Hepatocyte (in vitro differentiated cells): Measurements from ENCODE around the gene TMC6. TPM values are rescaled to one million over a fixed set of nuclear protein-coding genes. Genes with fewer than 3 reads are reported as not detected.

Experiments used
- DNase-seq: peaks from one replicate; pipeline ENCODE4 v3.0.0-alpha.2; 2016; ENCODE audit warnings: low spot score
- H2AFZ ChIP-seq: fragments of 200-600 bp; sonication (generic); 2 replicates; pipeline ENCODE4 v1.6.0; 2016; ENCODE audit warnings: antibody characterized with exemption, mild to moderate bottlenecking
- H3K27ac ChIP-seq: fragments of 200-600 bp; sonication (generic); 2 replicates; pipeline ENCODE4 v1.5.1; 2016; ENCODE audit warnings: mild to moderate bottlenecking
- H3K27me3 ChIP-seq: fragments of 200-600 bp; sonication (generic); 2 replicates; pipeline ENCODE4 v1.6.1; 2016
- H3K36me3 ChIP-seq: fragments of 200-600 bp; sonication (generic); replicated peaks from 2 replicates; pipeline ENCODE4 v1.5.1; 2016; ENCODE audit warnings: low read depth; ENCODE audit not compliant: insufficient read depth
- H3K4me1 ChIP-seq: fragments of 200-600 bp; sonication (generic); 2 replicates; pipeline ENCODE4 v1.5.1; 2016; ENCODE audit warnings: mild to moderate bottlenecking, moderate library complexity; ENCODE audit not compliant: insufficient read depth
- H3K4me2 ChIP-seq: fragments of 200-600 bp; sonication (generic); 2 replicates; pipeline ENCODE4 v1.6.0; 2016
- H3K4me3 ChIP-seq: fragments of 200-600 bp; sonication (generic); 2 replicates; pipeline ENCODE4 v1.5.1; 2016; ENCODE audit warnings: mild to moderate bottlenecking
- H3K79me2 ChIP-seq: fragments of 200-600 bp; sonication (generic); 2 replicates; pipeline ENCODE4 v1.6.0; 2017; ENCODE audit warnings: mild to moderate bottlenecking
- H3K9me2 ChIP-seq: fragments of 200-600 bp; sonication (generic); replicated peaks from 2 replicates; pipeline ENCODE4 v1.6.0; 2017; ENCODE audit warnings: mild to moderate bottlenecking; ENCODE audit not compliant: insufficient read depth
- H3K9me3 ChIP-seq: fragments of 200-600 bp; sonication (generic); 2 replicates; pipeline ENCODE4 v1.5.1; 2016; ENCODE audit warnings: low read depth, mild to moderate bottlenecking
- H4K20me1 ChIP-seq: fragments of 200-600 bp; sonication (generic); 2 replicates; pipeline ENCODE4 v1.6.0; 2016; ENCODE audit warnings: mild to moderate bottlenecking; ENCODE audit not compliant: insufficient read depth, poor library complexity, severe bottlenecking
- CTCF ChIP-seq: fragments of 200-600 bp; sonication (generic); IDR thresholded peaks from 2 replicates; pipeline ENCODE4 v1.5.1; 2016; ENCODE audit warnings: antibody characterized with exemption, mild to moderate bottlenecking; ENCODE audit not compliant: poor library complexity
- EZH2 ChIP-seq: fragments of 200-600 bp; sonication (generic); IDR thresholded peaks from 2 replicates; pipeline ENCODE4 v1.6.1; 2016; ENCODE audit warnings: antibody characterized with exemption, mild to moderate bottlenecking, borderline replicate concordance
- EZH2phosphoT487 ChIP-seq: fragments of 200-600 bp; sonication (generic); IDR thresholded peaks from one replicate; pipeline ENCODE4 v1.6.1; 2018; ENCODE audit warnings: antibody characterized with exemption, mild to moderate bottlenecking, low read depth, moderate library complexity; ENCODE audit not compliant: unreplicated experiment, severe bottlenecking
- WGBS: methylation state at CpG from one replicate; pipeline ENCODE4 v1.1.6; 2016; ENCODE audit warnings: low lambda C conversion rate; ENCODE audit errors: missing lambda C conversion rate; 5-methylcytosine and 5-hydroxymethylcytosine counted together
- polyA plus RNA-seq: library from polyadenylated mRNA; unstranded; fragments of >200 nt; fragmentation: Nextera tagmentation; extraction: Ambion mirVana; gene quantifications from 2 replicates; pipeline ENCODE4 v1.2.1, GENCODE V29; 2016
- total RNA-seq: library from RNA; depleted of rRNA; stranded (reverse); fragments of >200 nt; gene quantifications from 2 replicates; pipeline ENCODE4 v1.2.3, GENCODE V29; 2014

The TMC6 gene
- total and polyA plus RNA-seq, 2 experiments from 2014 or later: 26.7 to 57.9 TPM

- no peaks in the 10 kb centered on the region for H3K79me2 ChIP-seq
- no peak for DNase-seq
- no peaks in the 10 kb centered on the region for H3K36me3 ChIP-seq
- no peak overlapping the region for H3K27ac ChIP-seq
- H3K4me3 ChIP-seq: no peak overlapping the region
- TF ChIP-seq EZH2 (no peak), EZH2phosphoT487 (no peak), CTCF (no peak)
- no peaks in the 10 kb centered on the region for H3K9me2 ChIP-seq
- no peaks in the 10 kb centered on the region for H4K20me1 ChIP-seq
- no peaks in the 10 kb centered on the region for H3K9me3 ChIP-seq
- H3K4me1 ChIP-seq: no peaks in the 10 kb centered on the region
- no peak overlapping the region for H3K4me2 ChIP-seq
- no peaks in the 10 kb centered on the region for H3K27me3 ChIP-seq
- no peak overlapping the region for H2AFZ ChIP-seq
- 94% methylated on average over 7 of the region's 7 CpGs for WGBS
Observed at GRCh38 chr17:78089576-78090281, 38.8 kb downstream of the TMC6 start.

- Histone ChIP-seq H3K4me2 (no peak overlapping the region), H3K36me3 (no peaks in the 10 kb centered on the region), H3K4me1 (no peaks in the 10 kb centered on the region), H4K20me1 (no peaks in the 10 kb centered on the region), H2AFZ (no peak overlapping the region), H3K9me2 (no peaks in the 10 kb centered on the region), H3K27me3 (no peaks in the 10 kb centered on the region), H3K9me3 (no peaks in the 10 kb centered on the region), H3K27ac (no peak overlapping the region), H3K79me2 (no peaks in the 10 kb centered on the region), H3K4me3 (no peak overlapping the region)
- TF ChIP-seq CTCF (no peak), EZH2 (no peak), EZH2phosphoT487 (no peak)
- DNase-seq: no peak
- 100% methylated on average over 1 of the region's 1 CpG for WGBS
Observed at GRCh38 chr17:78088529-78088928, 40.0 kb downstream of the TMC6 start.

GRCh38 chr17:78086740-78087139, 41.8 kb downstream of the TMC6 start:
- no peaks in the 10 kb centered on the region for H3K9me3 ChIP-seq
- H3K36me3 ChIP-seq: no peaks in the 10 kb centered on the region

More at GRCh38 chr17:78086740-78087139, 41.8 kb downstream of the TMC6 start:
- no peaks in the 10 kb centered on the region for H4K20me1 ChIP-seq
- DNase-seq: no peak
- no peak overlapping the region for H3K4me3 ChIP-seq
- H3K4me2 ChIP-seq: no peak overlapping the region
- H3K27me3 ChIP-seq: no peaks in the 10 kb centered on the region
- H2AFZ ChIP-seq: no peak overlapping the region
- H3K4me1 ChIP-seq: no peaks in the 10 kb centered on the region
- H3K79me2 ChIP-seq: no peaks in the 10 kb centered on the region
- H3K9me2 ChIP-seq: no peaks in the 10 kb centered on the region
- no peak for TF ChIP-seq EZH2
- TF ChIP-seq CTCF: no peak
- TF ChIP-seq EZH2phosphoT487: no peak
- H3K27ac ChIP-seq: no peak overlapping the region
- WGBS: 96% methylated on average over 13 of the region's 13 CpGs
